ENCODE measurements around the gene PLCL2. TPM values are rescaled to one million over a fixed set of nuclear protein-coding genes. Genes with fewer than 3 reads are reported as not detected.

The PLCL2 gene
- total and polyA plus RNA-seq, 10 of the 15 experiments (the other 5 are each of a cell fraction or from before 2014, with no cell fraction given), result 7.5 to 37.3 (median 21.7) TPM

DNA sequence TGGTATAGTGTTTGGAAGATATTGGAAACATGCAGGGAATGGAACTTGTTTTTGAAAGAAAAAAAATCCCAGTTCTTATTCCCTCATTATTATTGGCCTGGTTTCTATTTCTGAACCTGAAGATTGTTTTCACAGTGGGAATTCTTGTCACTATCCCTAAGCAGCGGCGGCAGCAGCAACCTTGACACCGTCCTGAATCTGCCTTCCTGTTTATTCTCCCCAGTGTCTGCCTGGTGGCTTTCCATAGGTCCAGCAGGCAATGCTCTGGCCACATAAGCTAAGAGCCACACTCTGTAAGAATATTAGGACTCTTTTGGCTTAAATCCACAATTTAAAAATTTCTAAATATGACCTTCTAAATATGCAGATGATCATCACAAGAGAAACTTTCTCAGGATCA, 178.0 kb downstream of the PLCL2 start:
- Histone ChIP-seq H3K79me2 (ENCODE audit: control insufficient read depth, insufficient read depth, low read length) (no peaks in the 10 kb centered on the region), H3K4me1 (ENCODE audit: control insufficient read depth, insufficient read depth, low read length) (no peaks in the 10 kb centered on the region), H3K36me3 (ENCODE audit: control insufficient read depth in 2 of 2, insufficient read depth in 2 of 2, low read length in 1 of 2) (peaks cover 0 to 10% of the 10 kb centered on the region in 2 experiments; a peak in 1 of 4 replicates), H3K9ac (ENCODE audit: control insufficient read depth, insufficient read depth, low read length) (no peak overlapping the region), H3K9me3 (replicated peaks; ENCODE audit: control insufficient read depth, insufficient read depth, low read length) (no peaks in the 10 kb centered on the region), H4K20me1 (ENCODE audit: control insufficient read depth, insufficient read depth) (no peaks in the 10 kb centered on the region), H3K4me3 (no peak overlapping the region), H3K27me3 (replicated peaks in 1 of 2; ENCODE audit: control insufficient read depth in 2 of 2, insufficient read depth in 2 of 2, low read length in 1 of 2) (no peaks in the 10 kb centered on the region), H3K4me2 (ENCODE audit: control insufficient read depth, insufficient read depth) (no peak overlapping the region), H3K27ac (ENCODE audit: control insufficient read depth, insufficient read depth) (no peak overlapping the region), H2AFZ (ENCODE audit: control insufficient read depth, low read depth, low read length) (no peak overlapping the region)
- BruUV-seq (replicated peaks), result no TSS peak
- intact Hi-C loops (cut with micrococcal nuclease; ENCODE audit: unreplicated experiment) (no loop called here), in situ Hi-C loops (cut with MboI) (no loop called here)
- TF ChIP-seq EGR1 (IDR thresholded peaks at IDR 0.05; ENCODE audit: borderline replicate concordance in 1 of 2, low read depth in 2 of 2, low read length in 2 of 2), result no peak
- TF ChIP-seq BCL11A (IDR thresholded peaks at IDR 0.05; ENCODE audit: low read depth, low read length), result no peak
- no peak for TF ChIP-seq EZH2 (IDR thresholded peaks at IDR 0.05; ENCODE audit: borderline replicate concordance, control insufficient read depth, low read depth, low read length)
- TF ChIP-seq, protein P1, sequence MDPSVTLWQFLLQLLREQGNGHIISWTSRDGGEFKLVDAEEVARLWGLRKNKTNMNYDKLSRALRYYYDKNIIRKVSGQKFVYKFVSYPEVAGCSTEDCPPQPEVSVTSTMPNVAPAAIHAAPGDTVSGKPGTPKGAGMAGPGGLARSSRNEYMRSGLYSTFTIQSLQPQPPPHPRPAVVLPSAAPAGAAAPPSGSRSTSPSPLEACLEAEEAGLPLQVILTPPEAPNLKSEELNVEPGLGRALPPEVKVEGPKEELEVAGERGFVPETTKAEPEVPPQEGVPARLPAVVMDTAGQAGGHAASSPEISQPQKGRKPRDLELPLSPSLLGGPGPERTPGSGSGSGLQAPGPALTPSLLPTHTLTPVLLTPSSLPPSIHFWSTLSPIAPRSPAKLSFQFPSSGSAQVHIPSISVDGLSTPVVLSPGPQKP (IDR thresholded peaks at IDR 0.05; ENCODE audit: low read depth, low read length), result no peak
- TF ChIP-seq NBN (IDR thresholded peaks at IDR 0.05), result no peak
- TF ChIP-seq ZSCAN29 (IDR thresholded peaks at IDR 0.05), result no peak
- TF ChIP-seq BMI1 (IDR thresholded peaks at IDR 0.05; ENCODE audit: borderline replicate concordance), result no peak
- no peak for TF ChIP-seq PAX5 (IDR thresholded peaks at IDR 0.05; ENCODE audit: borderline replicate concordance, low read depth, low read length)
- TF ChIP-seq MYB (IDR thresholded peaks at IDR 0.05; ENCODE audit: borderline replicate concordance, low read depth, low read length), result no peak
- CTCF ChIA-PET, result no interaction called here
- no peak for FAIRE-seq
- WGBS (ENCODE audit: insufficient coverage, insufficient replicate concordance, low lambda C conversion rate, missing lambda C conversion rate), result 98% methylated on average over 3 of the region's 3 CpGs
- ATAC-seq, result no peak
- DNase-seq (ENCODE audit: low read depth, low spot score), result no peak
- SMC1A ChIA-PET (ENCODE audit: uncharacterized antibody, unreplicated experiment), result no interaction called here
- POLR2A ChIA-PET, result no interaction called here
- RAD21 ChIA-PET (ENCODE audit: unreplicated experiment), result no interaction called here

Measured in GM12878 (cell line).